ENCODE data around the gene PTPRG. TPM values are rescaled to one million over a fixed set of nuclear protein-coding genes. Genes with fewer than 3 reads are reported as not detected.

Gene PTPRG
- total RNA-seq, 1 experiment from 2014 or later: 0.73 TPM

GRCh38 chr3:61903074-61903473 lies 341.7 kb downstream of the PTPRG start:
- Histone ChIP-seq H3F3A (ENCODE audit: low read length, unreplicated experiment) (no peaks in the 10 kb centered on the region), H3K79me2 (ENCODE audit: low read length) (no peaks in the 10 kb centered on the region), H3K36me3 (ENCODE audit: low read depth, low read length) (no peaks in the 10 kb centered on the region), H3K9ac (ENCODE audit: low read length) (no peak overlapping the region), H3K27ac (ENCODE audit: low read length) (no peak overlapping the region), H3K27me3 (ENCODE audit: low read length) (no peaks in the 10 kb centered on the region), H3K9me3 (ENCODE audit: low read length) (no peaks in the 10 kb centered on the region; the same call in 1 of the 2 replicates), H2AFZ (ENCODE audit: low read length) (no peak overlapping the region), H4K20me1 (ENCODE audit: low read length) (no peaks in the 10 kb centered on the region), H3K4me1 (ENCODE audit: insufficient read depth, low read length) (no peaks in the 10 kb centered on the region), H3K4me3 (ENCODE audit: low read length) (no peak overlapping the region), H3K9me2 (replicated peaks; ENCODE audit: low read length) (no peaks in the 10 kb centered on the region), H3K4me2 (ENCODE audit: low read length) (no peak overlapping the region)
- no peak for DNase-seq
- ATAC-seq: no peak
- BruUV-seq (replicated peaks): no TSS peak
- ChIA-PET POLR2A (ENCODE audit: unreplicated experiment) (no interaction called here), CTCF (no interaction called here)
- intact Hi-C loops (cut with micrococcal nuclease): no loop called here
- TF ChIP-seq EZH2 (IDR thresholded peaks at IDR 0.05; ENCODE audit: low read length, unreplicated experiment) (no peak), EZH2phosphoT487 (IDR thresholded peaks at IDR 0.05; ENCODE audit: borderline replicate concordance, low read length) (no peak)
- TF ChIP-seq, protein P1, sequence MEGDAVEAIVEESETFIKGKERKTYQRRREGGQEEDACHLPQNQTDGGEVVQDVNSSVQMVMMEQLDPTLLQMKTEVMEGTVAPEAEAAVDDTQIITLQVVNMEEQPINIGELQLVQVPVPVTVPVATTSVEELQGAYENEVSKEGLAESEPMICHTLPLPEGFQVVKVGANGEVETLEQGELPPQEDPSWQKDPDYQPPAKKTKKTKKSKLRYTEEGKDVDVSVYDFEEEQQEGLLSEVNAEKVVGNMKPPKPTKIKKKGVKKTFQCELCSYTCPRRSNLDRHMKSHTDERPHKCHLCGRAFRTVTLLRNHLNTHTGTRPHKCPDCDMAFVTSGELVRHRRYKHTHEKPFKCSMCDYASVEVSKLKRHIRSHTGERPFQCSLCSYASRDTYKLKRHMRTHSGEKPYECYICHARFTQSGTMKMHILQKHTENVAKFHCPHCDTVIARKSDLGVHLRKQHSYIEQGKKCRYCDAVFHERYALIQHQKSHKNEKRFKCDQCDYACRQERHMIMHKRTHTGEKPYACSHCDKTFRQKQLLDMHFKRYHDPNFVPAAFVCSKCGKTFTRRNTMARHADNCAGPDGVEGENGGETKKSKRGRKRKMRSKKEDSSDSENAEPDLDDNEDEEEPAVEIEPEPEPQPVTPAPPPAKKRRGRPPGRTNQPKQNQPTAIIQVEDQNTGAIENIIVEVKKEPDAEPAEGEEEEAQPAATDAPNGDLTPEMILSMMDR (conservative IDR thresholded peaks at IDR 0.05; ENCODE audit: low read depth, low read length): no peak

DNA sequence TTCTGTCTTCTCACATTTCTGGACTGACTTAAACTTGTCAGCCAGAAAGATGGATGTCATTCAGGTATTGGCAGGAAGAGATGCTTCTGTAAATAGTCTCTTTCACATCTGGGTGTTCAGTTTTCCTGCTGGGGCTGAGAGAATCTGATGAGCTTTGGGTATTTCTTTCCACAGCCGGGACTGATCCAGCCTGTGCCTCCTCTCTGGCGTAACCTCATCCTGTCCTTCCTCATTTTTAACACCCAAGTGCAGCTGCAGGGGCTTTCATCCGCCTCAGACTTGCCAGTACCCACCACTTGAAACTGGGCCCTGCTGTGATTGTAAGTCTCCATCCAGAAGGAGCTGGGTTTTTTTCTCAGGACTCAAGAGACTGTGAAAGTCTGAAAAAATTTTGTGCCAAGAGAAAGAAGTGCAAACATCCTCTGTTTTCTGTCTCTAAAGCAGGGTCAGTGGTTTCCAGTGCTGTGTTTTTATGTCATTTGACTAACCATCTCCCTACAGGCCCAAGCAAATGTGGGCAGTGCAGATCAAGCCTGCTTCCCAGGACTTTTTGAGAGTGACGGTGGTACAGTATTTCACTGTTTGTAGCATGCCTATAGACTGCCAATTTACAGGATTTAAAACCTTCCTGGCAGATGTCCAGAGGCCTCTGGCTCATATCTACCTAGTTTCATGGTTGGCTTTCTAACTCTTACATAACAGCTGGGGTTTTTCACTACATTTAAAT lies 342.7 kb downstream of the PTPRG start:
- no peaks in the 10 kb centered on the region for H3K4me1 ChIP-seq (ENCODE audit: insufficient read depth, low read length)
- CTCF ChIA-PET: no interaction called here

More for the DNA sequence above, 342.7 kb downstream of the PTPRG start:
- no peaks in the 10 kb centered on the region for H3K27me3 ChIP-seq (ENCODE audit: low read length)
- POLR2A ChIA-PET (ENCODE audit: unreplicated experiment): no interaction called here
- H3K4me3 ChIP-seq (ENCODE audit: low read length): no peak overlapping the region
- intact Hi-C loops (cut with micrococcal nuclease): no loop called here
- H3K27ac ChIP-seq (ENCODE audit: low read length): no peak overlapping the region
- H4K20me1 ChIP-seq (ENCODE audit: low read length): no peaks in the 10 kb centered on the region
- no peaks in the 10 kb centered on the region for H3K36me3 ChIP-seq (ENCODE audit: low read depth, low read length)
- H3K9ac ChIP-seq (ENCODE audit: low read length): no peak overlapping the region
- BruUV-seq (replicated peaks): no TSS peak
- H3K79me2 ChIP-seq (ENCODE audit: low read length): no peaks in the 10 kb centered on the region
- no peaks in the 10 kb centered on the region; the same call in 1 of the 2 replicates for H3K9me3 ChIP-seq (ENCODE audit: low read length)
- H2AFZ ChIP-seq (ENCODE audit: low read length): no peak overlapping the region
- DNase-seq: no peak
- ATAC-seq: no peak
- no peaks in the 10 kb centered on the region for H3K9me2 ChIP-seq (replicated peaks; ENCODE audit: low read length)
- no peaks in the 10 kb centered on the region for H3F3A ChIP-seq (ENCODE audit: low read length, unreplicated experiment)
- TF ChIP-seq, protein P1 (conservative IDR thresholded peaks at IDR 0.05; ENCODE audit: low read depth, low read length): no peak
- TF ChIP-seq EZH2 (IDR thresholded peaks at IDR 0.05; ENCODE audit: low read length, unreplicated experiment): no peak
- no peak for TF ChIP-seq EZH2phosphoT487 (IDR thresholded peaks at IDR 0.05; ENCODE audit: borderline replicate concordance, low read length)
- no peak overlapping the region for H3K4me2 ChIP-seq (ENCODE audit: low read length)

Data from PC-3 (cell line).